ENCODE data around the gene REEP1.

DNA sequence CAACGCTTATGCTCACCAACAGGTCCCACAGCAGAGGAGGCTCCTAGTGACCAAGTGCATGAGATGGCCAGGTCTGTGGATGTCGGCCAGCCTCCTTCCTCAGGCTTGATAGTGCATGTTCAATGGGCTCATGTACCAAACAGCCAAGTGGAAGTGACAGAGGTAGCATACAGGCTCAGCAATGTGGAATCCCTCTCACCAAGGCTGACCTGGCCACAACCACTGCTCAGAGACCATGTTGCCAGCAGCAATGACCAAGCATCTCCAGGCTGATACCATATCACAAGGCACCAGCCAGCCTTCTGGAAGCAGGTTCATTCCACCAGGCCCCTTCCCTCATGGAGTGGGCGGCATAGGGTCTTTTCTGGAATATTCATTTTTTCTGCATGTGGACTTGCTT lies 61.5 kb downstream of the REEP1 start:
- no peak for TF ChIP-seq EP300 (IDR thresholded peaks at IDR 0.05; ENCODE audit: borderline replicate concordance in 1 of 2, low read depth in 2 of 2, low read length in 2 of 2)
- no peak for TF ChIP-seq POU5F1 (IDR thresholded peaks at IDR 0.05; ENCODE audit: low read depth, low read length)
- TF ChIP-seq, protein P1, sequence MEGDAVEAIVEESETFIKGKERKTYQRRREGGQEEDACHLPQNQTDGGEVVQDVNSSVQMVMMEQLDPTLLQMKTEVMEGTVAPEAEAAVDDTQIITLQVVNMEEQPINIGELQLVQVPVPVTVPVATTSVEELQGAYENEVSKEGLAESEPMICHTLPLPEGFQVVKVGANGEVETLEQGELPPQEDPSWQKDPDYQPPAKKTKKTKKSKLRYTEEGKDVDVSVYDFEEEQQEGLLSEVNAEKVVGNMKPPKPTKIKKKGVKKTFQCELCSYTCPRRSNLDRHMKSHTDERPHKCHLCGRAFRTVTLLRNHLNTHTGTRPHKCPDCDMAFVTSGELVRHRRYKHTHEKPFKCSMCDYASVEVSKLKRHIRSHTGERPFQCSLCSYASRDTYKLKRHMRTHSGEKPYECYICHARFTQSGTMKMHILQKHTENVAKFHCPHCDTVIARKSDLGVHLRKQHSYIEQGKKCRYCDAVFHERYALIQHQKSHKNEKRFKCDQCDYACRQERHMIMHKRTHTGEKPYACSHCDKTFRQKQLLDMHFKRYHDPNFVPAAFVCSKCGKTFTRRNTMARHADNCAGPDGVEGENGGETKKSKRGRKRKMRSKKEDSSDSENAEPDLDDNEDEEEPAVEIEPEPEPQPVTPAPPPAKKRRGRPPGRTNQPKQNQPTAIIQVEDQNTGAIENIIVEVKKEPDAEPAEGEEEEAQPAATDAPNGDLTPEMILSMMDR (IDR thresholded peaks at IDR 0.05; ENCODE audit: control extremely low read depth in 1 of 3, insufficient read depth in 1 of 3, low read depth in 1 of 3, low read length in 3 of 3): no peak
- TF ChIP-seq EZH2 (IDR thresholded peaks at IDR 0.05; ENCODE audit: low read depth, low read length, severe bottlenecking): no peak
- TF ChIP-seq, protein P2, sequence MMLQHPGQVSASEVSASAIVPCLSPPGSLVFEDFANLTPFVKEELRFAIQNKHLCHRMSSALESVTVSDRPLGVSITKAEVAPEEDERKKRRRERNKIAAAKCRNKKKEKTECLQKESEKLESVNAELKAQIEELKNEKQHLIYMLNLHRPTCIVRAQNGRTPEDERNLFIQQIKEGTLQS (IDR thresholded peaks at IDR 0.05; ENCODE audit: insufficient read depth, low read depth, low read length): no peak
- no peak for TF ChIP-seq TCF12 (IDR thresholded peaks at IDR 0.05; ENCODE audit: low read depth, low read length)
- TF ChIP-seq PHF8 (conservative IDR thresholded peaks at IDR 0.05; ENCODE audit: low read depth, low read length): no peak
- TF ChIP-seq SIRT6 (IDR thresholded peaks at IDR 0.05; ENCODE audit: low read length): no peak
- no peak for TF ChIP-seq EGR1 (IDR thresholded peaks at IDR 0.05; ENCODE audit: borderline replicate concordance, low read depth, low read length)
- TF ChIP-seq NRF1 (IDR thresholded peaks at IDR 0.05; ENCODE audit: low read depth, low read length): no peak
- no peak for TF ChIP-seq TEAD4 (IDR thresholded peaks at IDR 0.05; ENCODE audit: low read depth, low read length)

All from H1 (cell line).